Lung (tissue), 12 donors: ENCODE data around the gene CDH4. TPM values are rescaled to one million over a fixed set of nuclear protein-coding genes. Genes with fewer than 3 reads are reported as not detected.

ENCODE experiments used
- ATAC-seq: fragments of 200-7000 bp; cut with Tn5 transposase; one replicate; pipeline ENCODE4 v1.9.1; 2020; ENCODE audit warnings: moderate number of reproducible peaks; ENCODE audit not compliant: insufficient read depth, low FRiP score
- DNase-seq, 3 donors: peaks; one replicate each; pipeline ENCODE4 v3.0.0-alpha.2; 2013 to 2017
- H3K27ac ChIP-seq, 2 donors: one replicate each; pipeline ENCODE4 v1.5.1; 2013; ENCODE audit warnings: mild to moderate bottlenecking in 2 of 2, moderate library complexity in 2 of 2, control low read depth in 1 of 2, inconsistent platforms in 1 of 2, low read depth in 1 of 2, low read length in 1 of 2
- H3K27me3 ChIP-seq, 3 donors: one replicate each; pipeline ENCODE4 v1.5.1; 2013; ENCODE audit warnings: low read length in 2 of 3; ENCODE audit not compliant: control insufficient read depth in 3 of 3, insufficient read depth in 3 of 3
- H3K36me3 ChIP-seq, 4 donors: one replicate each; pipeline ENCODE4 v1.5.1; 2013; ENCODE audit warnings: low read length in 4 of 4, mild to moderate bottlenecking in 1 of 4, moderate library complexity in 1 of 4; ENCODE audit not compliant: control insufficient read depth in 4 of 4, insufficient read depth in 4 of 4
- H3K4me1 ChIP-seq, 5 donors: one replicate each; pipeline ENCODE4 v1.5.1; 2013; ENCODE audit warnings: low read length in 5 of 5, mild to moderate bottlenecking in 2 of 5, moderate library complexity in 1 of 5; ENCODE audit not compliant: control insufficient read depth in 5 of 5, insufficient read depth in 5 of 5
- H3K4me3 ChIP-seq: one replicate; pipeline ENCODE4 v1.5.1; 2013; ENCODE audit warnings: mild to moderate bottlenecking, control low read depth, moderate library complexity
- H3K9ac ChIP-seq, 2 donors: one replicate each; pipeline ENCODE4 v1.5.1; 2013; ENCODE audit warnings: low read length in 2 of 2, control low read depth in 1 of 2; ENCODE audit not compliant: insufficient read depth in 1 of 2
- H3K9me3 ChIP-seq, 4 donors: one replicate each; pipeline ENCODE4 v1.5.1; 2013; ENCODE audit warnings: low read length in 3 of 4, mild to moderate bottlenecking in 1 of 4, moderate library complexity in 1 of 4; ENCODE audit not compliant: control insufficient read depth in 4 of 4, insufficient read depth in 3 of 4
- CTCF ChIP-seq: IDR thresholded peaks from 2 replicates; pipeline ENCODE4 v1.5.1; 2012; ENCODE audit warnings: mild to moderate bottlenecking; ENCODE audit errors: control extremely low read depth, extremely low read depth
- WGBS, 2 donors: extraction: QIAGEN DNeasy Blood & Tissue Kit; methylation state at CpG; one replicate each; pipeline ENCODE4 v1.1.7; 2013; 5-methylcytosine and 5-hydroxymethylcytosine counted together
- polyA plus RNA-seq, 2 donors: library from polyadenylated mRNA; stranded (reverse); fragments of 200-250 nt; gene quantifications; one replicate each; pipeline ENCODE4 v1.2.1, GENCODE V29; 2013
- total RNA-seq, 2 donors: library from RNA; depleted of rRNA in 1 of 2; stranded (reverse); fragments of >200 nt in 1 of 2; gene quantifications; one replicate each; pipeline ENCODE4 v1.2.1, GENCODE V29; 2014 to 2021
- donor health status: control.
- donor health status: control.
- donor health status: Bipolar disorder and iron deficiency.
- donor health status: healthy.
- donor health status: DM: yes; HTN: yes; CAD: no.

CDH4 gene
- total and polyA plus RNA-seq, 4 donors = 0.10 to 2.1 (median 0.34) TPM

DNA sequence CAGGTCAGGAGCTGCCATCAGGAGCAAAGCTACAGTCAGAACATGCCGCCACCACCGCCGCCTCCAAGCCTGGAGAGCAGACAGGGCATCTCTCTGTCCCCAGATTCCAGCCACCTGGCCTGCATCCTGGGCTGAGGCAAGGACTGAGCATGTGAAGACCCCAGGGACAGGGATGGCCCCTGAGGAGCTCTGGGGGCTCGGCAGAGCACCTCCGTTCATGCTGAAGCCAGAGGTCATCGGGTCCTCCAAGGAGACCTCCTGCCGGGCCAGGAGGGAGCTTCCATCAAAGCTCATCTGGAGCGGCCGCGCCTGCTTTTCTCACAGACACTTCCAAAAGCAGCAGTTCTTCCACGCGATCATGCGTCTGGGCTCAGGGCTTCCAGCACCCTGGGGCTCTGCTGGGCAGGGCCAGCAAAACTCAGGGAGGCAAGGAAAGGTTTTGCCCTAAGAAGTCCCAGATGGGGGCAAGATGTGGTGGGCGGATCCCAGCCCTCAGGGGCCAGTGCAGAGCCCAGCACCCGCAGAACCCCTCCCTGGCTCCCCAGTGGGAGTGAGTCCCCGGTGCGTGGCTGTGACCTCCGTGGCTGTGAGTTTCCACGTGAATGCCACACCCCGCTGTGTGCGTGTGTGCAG, 675.2 kb downstream of the CDH4 start:
- H3K9ac ChIP-seq = no peak overlapping the region
- no peaks in the 10 kb centered on the region for H3K4me1 ChIP-seq
- H3K4me3 ChIP-seq = no peak overlapping the region
- H3K9me3 ChIP-seq = peaks cover 0 to 17% (median 0%) of the 10 kb centered on the region in 4 donors
- ATAC-seq = no peak
- H3K27me3 ChIP-seq = peaks cover 0 to 2% (median 0%) of the 10 kb centered on the region in 3 donors
- 88 to 91% methylated on average over 21 of the region's 21 CpGs for WGBS, 2 donors
- H3K36me3 ChIP-seq = peaks cover 0 to 6% (median 1%) of the 10 kb centered on the region in 4 donors
- no peak for DNase-seq
- TF ChIP-seq CTCF = no peak
- H3K27ac ChIP-seq = no peak overlapping the region

- DNase-seq = no peak
- no peak overlapping the region for H3K27ac ChIP-seq
- TF ChIP-seq CTCF = no peak
- no peak overlapping the region for H3K4me3 ChIP-seq
- H3K27me3 ChIP-seq = peaks cover 0 to 7% (median 0%) of the 10 kb centered on the region in 3 donors
- no peaks in the 10 kb centered on the region for H3K4me1 ChIP-seq
- WGBS, 2 donors = 92 to 95% methylated on average over 43 of the region's 43 CpGs
- no peak overlapping the region for H3K9ac ChIP-seq
- ATAC-seq = no peak
- peaks cover 0 to 21% (median 0%) of the 10 kb centered on the region in 4 donors for H3K9me3 ChIP-seq
- H3K36me3 ChIP-seq = peaks cover 0 to 6% (median 1%) of the 10 kb centered on the region in 4 donors
These were observed 675.9 kb downstream of the CDH4 start for GRCh38 chr20:61927826-61928541.

GRCh38 chr20:61929561-61929960, 677.5 kb downstream of the CDH4 start:
- TF ChIP-seq CTCF = no peak
- ATAC-seq (no peak), DNase-seq (no peak)
- Histone ChIP-seq H3K4me1 (no peaks in the 10 kb centered on the region), H3K27ac (no peak overlapping the region), H3K27me3 (peaks cover 0 to 7% (median 0%) of the 10 kb centered on the region in 3 donors), H3K36me3 (peaks cover 0 to 6% (median 1%) of the 10 kb centered on the region in 4 donors), H3K9ac (no peak overlapping the region), H3K4me3 (no peak overlapping the region), H3K9me3 (peaks cover 0 to 21% (median 0%) of the 10 kb centered on the region in 4 donors)
- 94 to 97% methylated on average over 12 of the region's 12 CpGs for WGBS, 2 donors
